K562 (cell line): Measurements from ENCODE around the gene SLC39A6. TPM values are rescaled to one million over a fixed set of nuclear protein-coding genes. Genes with fewer than 3 reads are reported as not detected.

Source experiments
- ATAC-seq: fragments of 200-7000 bp; cut with Tn5 transposase; 3 replicates; pipeline ENCODE4 v1.9.1; 2020; ENCODE audit warnings: moderate library complexity
- BruUV-seq: library from RNA; stranded (reverse); fragments of 400-500 nt; replicated peaks from 2 replicates; lab custom pipeline; 2021; lab: Mats Ljungman, UMichigan
- CTCF ChIA-PET: fragments of 300-600 bp; formaldehyde crosslinking; extraction: SDS; loops from one replicate; lab custom pipeline; 2021; ENCODE audit warnings: low intra/inter-chr PET ratio; lab: Yijun Ruan, JAX
- POLR2A ChIA-PET: fragments of 300-600, 350-650 bp; sonication (Branson Sonifier 250); formaldehyde crosslinking; extraction: SDS; loops from one replicate; lab custom pipeline; 2021; ENCODE audit warnings: antibody characterized with exemption, inconsistent platforms; lab: Yijun Ruan, JAX
- DNase-seq, 4 experiments: peaks; one replicate each; pipeline versions ENCODE4 v3.0.0 to v3.0.0-alpha.2; 2011 to 2018; ENCODE audit warnings: low spot score in 3 of 4, mixed read lengths in 3 of 4; ENCODE audit errors: extremely low read depth in 1 of 4
- FAIRE-seq: peaks from 2 replicates; lab custom pipeline; 2011; peaks lifted over from hg19 to GRCh38; lab: Jason Lieb, UNC
- H2AFZ ChIP-seq: 2 replicates; pipeline ENCODE4 v1.6.0; 2011; ENCODE audit warnings: low read depth, low read length, control low read depth, inconsistent platforms
- H3K27ac ChIP-seq: fragments of 200-600 bp; 3 replicates; pipeline ENCODE4 v1.8.0; 2011; ENCODE audit warnings: low read depth, mild to moderate bottlenecking, control low read depth, inconsistent platforms, low read length, moderate library complexity, mixed read lengths; ENCODE audit errors: extremely low read depth
- H3K27me3 ChIP-seq, 2 experiments: fragments of 300-600 bp in 1 of 2; 2 replicates in 1 of 2; 3 replicates in 1 of 2; pipeline versions ENCODE4 v1.6.0 to v1.8.0; 2011; ENCODE audit warnings: inconsistent platforms in 2 of 2, low read length in 2 of 2, mild to moderate bottlenecking in 1 of 2, mixed read lengths in 1 of 2, moderate library complexity in 1 of 2; ENCODE audit not compliant: control insufficient read depth in 2 of 2, insufficient read depth in 2 of 2
- H3K36me3 ChIP-seq: fragments of 300-600 bp; 3 replicates; pipeline ENCODE4 v1.8.0; 2011; ENCODE audit warnings: mild to moderate bottlenecking, low read length, inconsistent platforms; ENCODE audit not compliant: control insufficient read depth, insufficient read depth
- H3K4me1 ChIP-seq, 2 experiments: fragments of 200-600 bp in 1 of 2; replicated peaks in 1 of 2; 2 replicates in 1 of 2; 3 replicates in 1 of 2; pipeline versions ENCODE4 v1.5.1 to v1.8.0; 2011; ENCODE audit warnings: inconsistent platforms in 2 of 2, low read length in 2 of 2, mild to moderate bottlenecking in 1 of 2, mixed read lengths in 1 of 2, moderate library complexity in 1 of 2; ENCODE audit not compliant: control insufficient read depth in 2 of 2, insufficient read depth in 2 of 2
- H3K4me2 ChIP-seq: 2 replicates; pipeline ENCODE4 v1.6.1; 2011; ENCODE audit warnings: low read length, control low read depth, inconsistent platforms, mixed read lengths; ENCODE audit not compliant: insufficient read depth
- H3K4me3 ChIP-seq: fragments of 200-600 bp; sonication (generic), shearing (Covaris generic); 2 replicates; pipeline ENCODE4 v1.5.1; 2016; ENCODE audit warnings: control low read depth, inconsistent platforms
- H3K79me2 ChIP-seq: fragments of 200-600 bp; 3 replicates; pipeline ENCODE4 v1.8.0; 2011; ENCODE audit warnings: low read length, inconsistent platforms; ENCODE audit not compliant: control insufficient read depth, insufficient read depth
- H3K9ac ChIP-seq, 2 experiments: 2 replicates each; pipeline versions ENCODE4 v1.6.0 to v1.6.1; 2011; ENCODE audit warnings: low read depth in 2 of 2, low read length in 2 of 2, control low read depth in 1 of 2, inconsistent platforms in 1 of 2, mild to moderate bottlenecking in 1 of 2, mixed read lengths in 1 of 2; ENCODE audit not compliant: insufficient read depth in 1 of 2
- H3K9me1 ChIP-seq: one replicate; pipeline ENCODE4 v1.6.0; 2011; ENCODE audit warnings: inconsistent platforms, mild to moderate bottlenecking, low read length, moderate library complexity; ENCODE audit not compliant: control insufficient read depth, insufficient read depth
- H3K9me3 ChIP-seq: replicated peaks from 2 replicates; pipeline ENCODE4 v1.5.1; 2011; ENCODE audit warnings: low read depth, low read length, inconsistent platforms; ENCODE audit not compliant: control insufficient read depth, insufficient read depth
- H4K20me1 ChIP-seq: replicated peaks from 2 replicates; pipeline ENCODE4 v1.6.1; 2011; ENCODE audit warnings: low read length, inconsistent platforms, mixed read lengths; ENCODE audit not compliant: control insufficient read depth, insufficient read depth
- CEBPZ ChIP-seq: fragments of 150-350 bp; IDR thresholded peaks from 2 replicates; pipeline ENCODE4 v1.6.1; 2014; ENCODE audit warnings: low read depth, mild to moderate bottlenecking, low read length, borderline replicate concordance
- CTCFL ChIP-seq: IDR thresholded peaks from 2 replicates; pipeline ENCODE4 v1.6.1; 2011; ENCODE audit warnings: borderline replicate concordance, low read depth, mild to moderate bottlenecking, moderate library complexity, low read length; ENCODE audit not compliant: insufficient read depth, poor library complexity, severe bottlenecking
- HSF4 ChIP-seq: fragments of 250-450 bp; sonication (Bioruptor Pico); IDR thresholded peaks from 2 replicates; pipeline ENCODE4 v2.1.2; 2022; ENCODE audit warnings: mild to moderate bottlenecking, moderate library complexity, borderline replicate concordance
- MNT ChIP-seq, 2 experiments: fragments of 450-650 bp; conservative IDR thresholded peaks; 2 replicates each; pipeline ENCODE4 v1.6.1; 2017; ENCODE audit warnings: mild to moderate bottlenecking in 2 of 2, moderate library complexity in 2 of 2
- PKNOX1 ChIP-seq: fragments of 450-650 bp; IDR thresholded peaks from 2 replicates; pipeline ENCODE4 v1.6.1; 2016
- POLR2AphosphoS5 ChIP-seq: IDR thresholded peaks from 2 replicates; pipeline ENCODE4 v1.6.1; 2011; ENCODE audit warnings: mild to moderate bottlenecking, low read depth, low read length, moderate library complexity; ENCODE audit not compliant: control insufficient read depth, insufficient read depth
- POLR2G ChIP-seq: fragments of 200-400 bp; formaldehyde crosslinking; IDR thresholded peaks from 2 replicates; pipeline ENCODE4 v1.6.1; 2017; ENCODE audit warnings: low read depth, mild to moderate bottlenecking, antibody characterized with exemption, low read length, moderate library complexity
- TEAD2 ChIP-seq: fragments of 450-650 bp; IDR thresholded peaks from 2 replicates; pipeline ENCODE4 v1.6.1; 2016; ENCODE audit warnings: missing genetic modification characterization, control low read depth, missing compliant biosample characterization
- USF2 ChIP-seq: sonication (generic); formaldehyde crosslinking; IDR thresholded peaks from 2 replicates; pipeline ENCODE4 v1.5.0; 2020; ENCODE audit warnings: missing genetic modification reagents
- in situ Hi-C: fragments of 300-500 bp; cut with MboI; formaldehyde crosslinking; loops from 4 replicates; pipeline ENCODE4 v1.15.0; 2018; ENCODE audit warnings: inconsistent platforms, mixed read lengths
- intact Hi-C: fragments of 100-400 bp; cut with micrococcal nuclease; formaldehyde crosslinking; loops from 2 replicates; pipeline ENCODE4 v1.14.2; 2022
- polyA plus RNA-seq, 8 experiments: library from polyadenylated mRNA; depleted of rRNA in 4 of 8; stranded (reverse) in 5 of 8; unstranded in 3 of 8; fragments of >200 nt; fragmentation: Nextera tagmentation in 2 of 8; fragmentation: Illumina TruSeq in 1 of 8; extraction: Ambion mirVana in 2 of 8; extraction: Trizol in 1 of 8; gene quantifications; 2 replicates each; pipeline versions ENCODE4 v1.2.1 to v1.2.3, GENCODE V29; 2011 to 2014; ENCODE audit warnings: inconsistent platforms in 1 of 8, missing spikeins in 1 of 8
- total RNA-seq, 7 experiments: library from RNA; depleted of rRNA in 6 of 7; stranded (reverse); fragments of >200 nt in 6 of 7; fragmentation: Illumina TruSeq in 2 of 7; extraction: Trizol in 2 of 7; gene quantifications; 2 replicates each; pipeline versions ENCODE4 v1.2.1 to v1.2.3, GENCODE V29; 2011 to 2021; ENCODE audit warnings: low replicate concordance in 1 of 7

SLC39A6 gene
- total and polyA plus RNA-seq, 9 of the 15 experiments (the other 6 are each of a cell fraction or from before 2014, with no cell fraction given) = 5.6 to 23.8 (median 17.4) TPM

GRCh38 chr18:36096955-36097354 lies 32.2 kb downstream of the SLC39A6 start:
- Histone ChIP-seq H3K9me1 (no peaks in the 10 kb centered on the region), H4K20me1 (no peaks in the 10 kb centered on the region), H3K36me3 (no peaks in the 10 kb centered on the region), H3K79me2 (no peaks in the 10 kb centered on the region), H3K4me2 (no peak overlapping the region), H3K27ac (no peak overlapping the region), H3K27me3 (peaks cover 8% of the 10 kb centered on the region in 2 experiments; a peak in 3 of 5 replicates), H3K9ac (no peak overlapping the region), H2AFZ (no peak overlapping the region), H3K9me3 (no peaks in the 10 kb centered on the region; the same call in 1 of the 2 replicates), H3K4me3 (no peak overlapping the region), H3K4me1 (no peaks in the 10 kb centered on the region; a peak in 1 of 5 replicates)
- in situ Hi-C loops (loop anchor here (10.0 kb wide), 1 partner anchor 658 kb away; no protein-coding TSS in a partner anchor), intact Hi-C loops (loop anchor here (1.0 to 5.0 kb wide), 6 partner anchors 80 to 660 kb away; no protein-coding TSS in a partner anchor)
- CTCF ChIA-PET = interaction anchor here (2.4 to 4.6 kb wide), 2 partner anchors 188 to 475 kb away, joined by 9 to 74 read pairs; no protein-coding TSS in a partner anchor
- FAIRE-seq = no peak
- DNase-seq = no peak
- peak; percentile 11; the same call in 1 of the 3 replicates for ATAC-seq
- POLR2A ChIA-PET = no interaction called here
- BruUV-seq = no TSS peak
- TF ChIP-seq POLR2AphosphoS5 = no peak
- TF ChIP-seq TEAD2 (tag) = no peak
- no peak for TF ChIP-seq CEBPZ
- no peak for TF ChIP-seq CTCFL
- TF ChIP-seq MNT (conservative IDR thresholded peaks at IDR 0.05) = no peak
- no peak for TF ChIP-seq USF2 (CRISPR knock-in tag)
- TF ChIP-seq HSF4 (CRISPR knock-in tag) = no peak
- no peak for TF ChIP-seq PKNOX1
- TF ChIP-seq POLR2G = no peak
